ENCODE results near the gene CNOT8. TPM values are rescaled to one million over a fixed set of nuclear protein-coding genes. Genes with fewer than 3 reads are reported as not detected.

The CNOT8 gene
- total and polyA plus RNA-seq, 9 of the 15 experiments (the other 6 are each of a cell fraction or from before 2014, with no cell fraction given) = 15.2 to 68.9 (median 52.1) TPM

- Histone ChIP-seq H3K4me2 (ENCODE audit: insufficient read depth, low read length) (no peak overlapping the region), H2AFZ (ENCODE audit: low read depth, low read length) (no peak overlapping the region), H3K9me3 (replicated peaks; ENCODE audit: control insufficient read depth, insufficient read depth, low read depth, low read length) (no peaks in the 10 kb centered on the region), H3K4me3 (no peak overlapping the region), H3K36me3 (ENCODE audit: control insufficient read depth, insufficient read depth, low read length) (peaks cover 5% of the 10 kb centered on the region; the same call in 1 of the 3 replicates), H3K9ac (ENCODE audit: insufficient read depth in 1 of 2, low read depth in 2 of 2, low read length in 2 of 2) (no peak overlapping the region; a peak in 1 of 4 replicates), H3K4me1 (replicated peaks in 1 of 2; ENCODE audit: control insufficient read depth in 2 of 2, insufficient read depth in 2 of 2, low read length in 2 of 2) (peaks cover 35 to 39% of the 10 kb centered on the region in 2 experiments), H3K79me2 (ENCODE audit: control insufficient read depth, insufficient read depth, low read length) (peaks cover 26% of the 10 kb centered on the region), H4K20me1 (replicated peaks; ENCODE audit: control insufficient read depth, insufficient read depth, low read length) (no peaks in the 10 kb centered on the region), H3K27ac (ENCODE audit: extremely low read depth, low read depth, low read length) (no peak overlapping the region), H3K27me3 (ENCODE audit: control insufficient read depth in 2 of 2, insufficient read depth in 2 of 2, low read length in 2 of 2) (no peaks in the 10 kb centered on the region), H3K9me1 (ENCODE audit: control insufficient read depth, insufficient read depth, low read length) (no peaks in the 10 kb centered on the region)
- in situ Hi-C loops (cut with MboI) (no loop called here), intact Hi-C loops (cut with micrococcal nuclease) (no loop called here)
- ATAC-seq = no peak
- ChIA-PET POLR2A (interaction anchor here (0.6 to 1.4 kb wide), 4 partner anchors 10 to 420 kb away, joined by 3 read pairs; partner anchors contain the start of gene FAXDC2), CTCF (ENCODE audit: low intra/inter-chr PET ratio) (no interaction called here)
- DNase-seq (ENCODE audit: extremely low read depth in 1 of 4, low spot score in 3 of 4) = no peak
- no TSS peak for BruUV-seq (replicated peaks)
- no peak for FAIRE-seq
- 66% methylated on average over 4 of the region's 6 CpGs for WGBS (ENCODE audit: insufficient coverage, low coverage, missing lambda C conversion rate)
- no peak for TF ChIP-seq RBM25 (IDR thresholded peaks at IDR 0.05; ENCODE audit: low read depth, low read length, severe bottlenecking)
- TF ChIP-seq ZNF75A (CRISPR knock-in tag; IDR thresholded peaks at IDR 0.05) = no peak
- no peak for TF ChIP-seq ZHX1 (conservative IDR thresholded peaks at IDR 0.05; ENCODE audit: low read length)
- TF ChIP-seq SMARCA5 (IDR thresholded peaks at IDR 0.05) = no peak
- TF ChIP-seq RBM22 (IDR thresholded peaks at IDR 0.05; ENCODE audit: low read depth, low read length, poor library complexity, severe bottlenecking) = no peak
- 0 out of 2 replicates have a peak, but pooled peaks have one; percentile 24 for TF ChIP-seq ZBTB2 (IDR thresholded peaks at IDR 0.05)
- TF ChIP-seq BHLHE40 (IDR thresholded peaks at IDR 0.05; ENCODE audit: low read length) = peak; percentile 90
- no peak for TF ChIP-seq NR1H2 (CRISPR knock-in tag; IDR thresholded peaks at IDR 0.05)
- TF ChIP-seq ZNF592 (IDR thresholded peaks at IDR 0.05) = no peak
- TF ChIP-seq HDAC2 (IDR thresholded peaks at IDR 0.05) = no peak
- no peak for TF ChIP-seq ZNF133 (CRISPR knock-in tag; IDR thresholded peaks at IDR 0.05)
These were observed 21.2 kb upstream of the CNOT8 start for GRCh38 chr5:154837009-154837901.
